ENCODE results near the gene CLMP. TPM values are rescaled to one million over a fixed set of nuclear protein-coding genes. Genes with fewer than 3 reads are reported as not detected.

The CLMP gene
- total and polyA plus RNA-seq, 4 donors: 5.2 to 22.9 (median 12.3) TPM

DNA sequence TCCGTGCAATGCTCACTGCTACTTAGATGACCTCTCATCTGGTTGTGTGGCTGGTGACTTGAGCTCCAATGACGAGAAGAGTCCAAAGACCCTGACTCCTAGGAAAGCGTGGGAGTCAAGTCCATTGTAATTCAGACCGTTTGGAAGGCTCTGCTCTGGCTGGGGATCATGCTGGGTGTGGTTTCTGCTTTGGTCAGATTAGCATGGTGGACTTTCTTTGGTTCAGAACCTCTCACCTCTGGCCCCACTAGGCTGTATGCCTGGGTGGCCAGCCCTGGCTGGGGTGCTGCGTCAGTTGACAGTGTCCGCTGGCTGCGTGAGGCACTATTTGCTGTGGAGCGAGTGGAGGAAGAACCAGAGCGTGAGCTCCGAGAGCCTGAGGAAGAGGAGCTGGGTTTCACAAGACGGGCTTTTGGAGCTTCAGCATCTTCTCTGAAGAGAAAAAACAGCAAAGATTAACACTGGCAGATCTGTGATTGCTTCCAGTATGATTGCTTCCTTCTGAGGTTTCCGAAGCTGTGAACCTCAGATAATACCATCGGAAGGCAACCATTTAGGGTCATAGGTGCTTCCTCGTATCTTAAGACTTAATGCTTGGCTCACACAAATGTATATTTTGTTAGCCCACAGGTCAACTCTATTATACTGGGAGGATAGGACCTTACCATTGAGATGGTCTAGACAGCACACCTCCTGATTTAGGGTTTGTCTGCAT lies 121.5 kb downstream of the CLMP start:
- H3K27ac ChIP-seq (ENCODE audit: low read depth in 1 of 2, low read length in 1 of 2): no peak overlapping the region
- H3K4me1 ChIP-seq (ENCODE audit: control insufficient read depth in 5 of 5, insufficient read depth in 5 of 5, low read length in 5 of 5): no peaks in the 10 kb centered on the region
- DNase-seq: no peak
- H3K36me3 ChIP-seq (ENCODE audit: control insufficient read depth in 4 of 4, insufficient read depth in 4 of 4, low read length in 4 of 4): peaks cover 0 to 8% (median 3%) of the 10 kb centered on the region in 4 donors
- H3K27me3 ChIP-seq (ENCODE audit: control insufficient read depth in 3 of 3, insufficient read depth in 3 of 3, low read length in 2 of 3): no peaks in the 10 kb centered on the region
- no peak for ATAC-seq (ENCODE audit: insufficient read depth, low FRiP score)
- H3K4me3 ChIP-seq: no peak overlapping the region
- TF ChIP-seq, protein P1, sequence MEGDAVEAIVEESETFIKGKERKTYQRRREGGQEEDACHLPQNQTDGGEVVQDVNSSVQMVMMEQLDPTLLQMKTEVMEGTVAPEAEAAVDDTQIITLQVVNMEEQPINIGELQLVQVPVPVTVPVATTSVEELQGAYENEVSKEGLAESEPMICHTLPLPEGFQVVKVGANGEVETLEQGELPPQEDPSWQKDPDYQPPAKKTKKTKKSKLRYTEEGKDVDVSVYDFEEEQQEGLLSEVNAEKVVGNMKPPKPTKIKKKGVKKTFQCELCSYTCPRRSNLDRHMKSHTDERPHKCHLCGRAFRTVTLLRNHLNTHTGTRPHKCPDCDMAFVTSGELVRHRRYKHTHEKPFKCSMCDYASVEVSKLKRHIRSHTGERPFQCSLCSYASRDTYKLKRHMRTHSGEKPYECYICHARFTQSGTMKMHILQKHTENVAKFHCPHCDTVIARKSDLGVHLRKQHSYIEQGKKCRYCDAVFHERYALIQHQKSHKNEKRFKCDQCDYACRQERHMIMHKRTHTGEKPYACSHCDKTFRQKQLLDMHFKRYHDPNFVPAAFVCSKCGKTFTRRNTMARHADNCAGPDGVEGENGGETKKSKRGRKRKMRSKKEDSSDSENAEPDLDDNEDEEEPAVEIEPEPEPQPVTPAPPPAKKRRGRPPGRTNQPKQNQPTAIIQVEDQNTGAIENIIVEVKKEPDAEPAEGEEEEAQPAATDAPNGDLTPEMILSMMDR (IDR thresholded peaks at IDR 0.05; ENCODE audit: control extremely low read depth, extremely low read depth): no peak
- H3K9me3 ChIP-seq (ENCODE audit: control insufficient read depth in 4 of 4, insufficient read depth in 3 of 4, low read length in 3 of 4): no peaks in the 10 kb centered on the region
- no peak overlapping the region for H3K9ac ChIP-seq (ENCODE audit: insufficient read depth in 1 of 2, low read length in 2 of 2)
- 91 to 92% methylated on average over 14 of the region's 14 CpGs for WGBS, 2 donors

DNA sequence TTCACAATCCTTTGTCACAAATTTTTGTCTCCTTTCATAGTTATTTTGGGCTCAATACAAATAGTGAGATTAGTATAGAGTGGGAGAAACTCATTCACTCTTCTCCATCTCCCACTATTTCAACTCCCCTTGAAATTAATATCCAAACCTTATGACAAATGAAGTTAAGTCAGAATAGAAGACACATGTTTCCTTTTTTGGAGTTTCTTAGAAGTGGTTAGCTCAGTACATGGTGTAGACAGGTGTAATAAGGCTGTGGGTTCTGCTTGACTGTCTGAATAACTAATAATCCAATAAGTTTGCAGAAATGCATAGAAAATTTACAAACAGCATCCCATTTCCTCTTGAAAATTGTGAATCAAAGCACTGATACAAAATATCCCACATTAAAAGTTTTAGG lies 122.3 kb downstream of the CLMP start:
- DNase-seq: no peak
- H3K4me1 ChIP-seq (ENCODE audit: control insufficient read depth in 5 of 5, insufficient read depth in 5 of 5, low read length in 5 of 5): no peaks in the 10 kb centered on the region
- H3K27ac ChIP-seq (ENCODE audit: low read depth in 1 of 2, low read length in 1 of 2): no peak overlapping the region
- H3K27me3 ChIP-seq (ENCODE audit: control insufficient read depth in 3 of 3, insufficient read depth in 3 of 3, low read length in 2 of 3): no peaks in the 10 kb centered on the region
- ATAC-seq (ENCODE audit: insufficient read depth, low FRiP score): no peak
- no peak overlapping the region for H3K4me3 ChIP-seq
- H3K9me3 ChIP-seq (ENCODE audit: control insufficient read depth in 4 of 4, insufficient read depth in 3 of 4, low read length in 3 of 4): no peaks in the 10 kb centered on the region
- H3K36me3 ChIP-seq (ENCODE audit: control insufficient read depth in 4 of 4, insufficient read depth in 4 of 4, low read length in 4 of 4): peaks cover 0 to 8% (median 3%) of the 10 kb centered on the region in 4 donors
- H3K9ac ChIP-seq (ENCODE audit: insufficient read depth in 1 of 2, low read length in 2 of 2): no peak overlapping the region
- TF ChIP-seq, protein P1 (IDR thresholded peaks at IDR 0.05; ENCODE audit: control extremely low read depth, extremely low read depth): no peak

DNA sequence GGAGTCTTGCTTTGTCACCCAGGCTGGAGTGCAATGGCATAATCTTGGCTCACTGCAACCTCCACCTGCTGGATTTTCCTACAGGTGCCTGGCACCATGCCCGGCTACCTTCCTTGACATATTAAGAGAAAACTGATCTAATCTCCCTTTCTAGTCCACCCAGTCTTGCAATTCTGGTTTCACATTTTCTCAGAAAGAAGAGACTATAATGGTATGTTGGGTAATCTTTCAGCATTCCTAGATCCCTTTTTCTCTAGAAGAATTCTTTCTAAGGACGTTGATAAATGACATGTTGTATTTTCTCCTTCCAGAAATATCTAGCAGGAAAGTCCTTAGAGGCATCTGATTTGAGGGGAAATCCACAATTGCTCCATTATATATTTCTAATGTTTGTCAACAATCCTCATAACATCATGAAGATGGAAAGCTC lies 122.7 kb downstream of the CLMP start:
- Histone ChIP-seq H3K36me3 (ENCODE audit: control insufficient read depth in 4 of 4, insufficient read depth in 4 of 4, low read length in 4 of 4) (peaks cover 0 to 8% (median 3%) of the 10 kb centered on the region in 4 donors), H3K27me3 (ENCODE audit: control insufficient read depth in 3 of 3, insufficient read depth in 3 of 3, low read length in 2 of 3) (no peaks in the 10 kb centered on the region), H3K27ac (ENCODE audit: low read depth in 1 of 2, low read length in 1 of 2) (no peak overlapping the region), H3K4me3 (no peak overlapping the region), H3K4me1 (ENCODE audit: control insufficient read depth in 5 of 5, insufficient read depth in 5 of 5, low read length in 5 of 5) (no peaks in the 10 kb centered on the region), H3K9me3 (ENCODE audit: control insufficient read depth in 4 of 4, insufficient read depth in 3 of 4, low read length in 3 of 4) (no peaks in the 10 kb centered on the region), H3K9ac (ENCODE audit: insufficient read depth in 1 of 2, low read length in 2 of 2) (no peak overlapping the region)
- DNase-seq: peak in 1 of 3 donors; percentile 19
- TF ChIP-seq, protein P1 (IDR thresholded peaks at IDR 0.05; ENCODE audit: control extremely low read depth, extremely low read depth): no peak
- WGBS, 2 donors: 58 to 66% methylated on average over 2 of the region's 2 CpGs
- ATAC-seq (ENCODE audit: insufficient read depth, low FRiP score): no peak
